GM12801 (cell line): ENCODE data around the gene IFI6.

Experiments used
- TF ChIP-seq, protein P1 (sequence below): IDR thresholded peaks from one replicate; pipeline ENCODE4 v1.5.1; 2011; ENCODE audit warnings: control low read depth; ENCODE audit not compliant: insufficient read length; ENCODE audit errors: extremely low read depth

IFI6 gene

GRCh38 chr1:27671964-27672749 is at the start of gene IFI6:
IFI6 (minus strand) TSS chr1:27672192; CDS start chr1:27669314, 2,878 bp downstream.
- TF ChIP-seq, protein P1, sequence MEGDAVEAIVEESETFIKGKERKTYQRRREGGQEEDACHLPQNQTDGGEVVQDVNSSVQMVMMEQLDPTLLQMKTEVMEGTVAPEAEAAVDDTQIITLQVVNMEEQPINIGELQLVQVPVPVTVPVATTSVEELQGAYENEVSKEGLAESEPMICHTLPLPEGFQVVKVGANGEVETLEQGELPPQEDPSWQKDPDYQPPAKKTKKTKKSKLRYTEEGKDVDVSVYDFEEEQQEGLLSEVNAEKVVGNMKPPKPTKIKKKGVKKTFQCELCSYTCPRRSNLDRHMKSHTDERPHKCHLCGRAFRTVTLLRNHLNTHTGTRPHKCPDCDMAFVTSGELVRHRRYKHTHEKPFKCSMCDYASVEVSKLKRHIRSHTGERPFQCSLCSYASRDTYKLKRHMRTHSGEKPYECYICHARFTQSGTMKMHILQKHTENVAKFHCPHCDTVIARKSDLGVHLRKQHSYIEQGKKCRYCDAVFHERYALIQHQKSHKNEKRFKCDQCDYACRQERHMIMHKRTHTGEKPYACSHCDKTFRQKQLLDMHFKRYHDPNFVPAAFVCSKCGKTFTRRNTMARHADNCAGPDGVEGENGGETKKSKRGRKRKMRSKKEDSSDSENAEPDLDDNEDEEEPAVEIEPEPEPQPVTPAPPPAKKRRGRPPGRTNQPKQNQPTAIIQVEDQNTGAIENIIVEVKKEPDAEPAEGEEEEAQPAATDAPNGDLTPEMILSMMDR: no peak

DNA sequence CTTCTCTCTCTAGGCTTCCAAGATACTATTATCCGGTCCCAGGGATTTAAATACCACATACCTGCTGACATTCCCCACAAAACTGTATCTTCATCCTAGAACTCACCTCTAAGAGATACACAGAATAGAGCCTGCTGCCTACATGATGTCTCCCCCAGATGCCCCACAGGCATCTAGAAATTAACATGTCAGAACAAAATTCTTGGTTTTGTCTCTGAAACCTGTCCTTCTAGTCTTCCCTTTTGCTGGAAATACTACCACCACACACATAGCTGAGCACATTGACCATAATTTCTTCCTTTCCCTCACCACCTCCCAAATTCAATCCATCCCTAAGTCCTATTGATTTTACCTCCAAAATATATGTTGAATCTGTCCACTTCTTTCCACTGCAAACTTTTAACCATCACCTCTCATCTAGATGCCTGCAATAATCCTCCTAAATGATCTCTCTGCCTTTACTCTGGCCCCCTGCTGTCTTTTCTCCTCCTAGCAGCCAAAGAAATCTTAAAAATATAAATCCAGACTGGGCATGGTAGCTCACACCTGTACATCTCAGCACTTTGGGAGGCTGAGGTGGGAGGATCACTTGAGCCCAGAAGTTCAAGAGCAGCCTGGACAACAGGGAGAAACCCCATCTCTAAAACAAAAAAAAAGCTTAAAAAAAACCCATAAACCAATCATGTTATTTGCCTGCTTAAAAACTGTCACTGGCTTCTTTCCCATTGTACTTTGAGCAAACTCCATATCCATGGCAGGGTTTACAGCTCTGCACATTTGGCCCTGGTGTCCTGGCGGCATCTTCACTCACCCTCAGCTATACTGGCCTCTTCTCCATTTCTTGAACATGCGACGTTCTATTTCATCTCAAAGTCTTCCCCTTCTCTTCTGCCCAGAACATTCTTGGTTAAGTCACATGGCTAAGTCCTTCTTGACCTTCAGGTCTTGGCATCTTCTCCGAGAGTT is 47.6 kb upstream of the IFI6 start:
- TF ChIP-seq, protein P1: no peak

DNA sequence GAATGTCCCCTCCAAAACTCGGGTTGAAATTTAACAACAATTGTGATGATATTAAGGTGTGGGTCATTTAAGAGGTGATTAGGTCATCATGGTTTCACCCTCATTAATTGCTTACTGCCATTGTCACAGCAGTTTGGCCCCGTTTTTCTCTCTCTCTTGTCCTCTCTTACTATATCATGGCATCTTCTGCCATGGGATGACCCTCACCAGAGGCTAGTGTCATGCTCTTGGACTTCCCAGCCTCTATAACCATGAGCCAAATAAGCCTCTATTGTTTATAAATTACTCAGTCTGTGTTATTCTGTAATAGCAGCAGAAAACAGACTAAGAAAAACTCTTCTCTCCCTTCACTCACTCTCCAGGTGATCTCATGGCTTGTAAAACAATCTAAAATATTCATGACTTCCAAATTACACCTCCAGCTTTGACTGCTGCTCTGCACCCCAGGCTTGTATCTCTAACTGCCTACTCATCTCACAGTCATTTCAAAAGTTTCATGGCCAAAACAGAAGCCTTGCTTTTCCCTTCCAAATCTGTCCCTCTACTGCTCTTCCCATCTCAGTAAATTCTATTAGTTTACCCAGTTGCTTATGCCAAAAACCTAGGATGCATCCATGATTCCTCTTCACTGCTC is 44.4 kb upstream of the IFI6 start:
- TF ChIP-seq, protein P1: no peak

DNA sequence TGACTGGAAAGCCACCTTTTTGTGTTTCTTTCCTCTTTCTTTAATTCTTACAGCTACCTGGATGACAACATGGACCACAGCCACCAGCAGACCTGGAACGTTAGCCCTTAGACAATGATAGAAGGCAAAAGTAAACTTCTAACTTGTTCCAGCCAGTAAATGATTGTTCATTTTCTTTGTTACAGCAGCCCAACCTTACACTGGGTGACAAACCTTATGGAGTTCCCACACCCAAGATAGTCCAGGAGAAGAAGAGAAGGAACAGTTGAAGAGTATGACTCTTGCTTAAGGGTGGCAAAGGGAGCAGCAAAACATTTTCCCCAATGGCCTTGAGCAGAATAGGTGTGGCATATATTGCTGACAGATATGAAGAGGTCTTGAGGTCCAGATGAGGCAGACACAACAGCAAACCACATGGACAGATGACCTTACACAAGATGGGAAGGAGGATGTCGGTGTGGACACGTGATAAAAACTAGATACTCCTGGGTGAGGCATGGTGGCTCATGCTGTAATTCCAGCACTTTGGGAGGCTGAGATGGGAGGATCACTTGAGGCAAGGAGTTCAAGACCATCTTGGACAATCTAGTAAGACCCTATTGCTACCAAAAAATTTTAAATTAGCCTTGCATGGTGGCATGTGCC is 42.0 kb upstream of the IFI6 start:
- TF ChIP-seq, protein P1: no peak

GRCh38 chr1:27713139-27713725 is 41.2 kb upstream of the IFI6 start:
- TF ChIP-seq, protein P1: no peak

GRCh38 chr1:27710574-27710973 is 38.6 kb upstream of the IFI6 start:
- TF ChIP-seq, protein P1: no peak

DNA sequence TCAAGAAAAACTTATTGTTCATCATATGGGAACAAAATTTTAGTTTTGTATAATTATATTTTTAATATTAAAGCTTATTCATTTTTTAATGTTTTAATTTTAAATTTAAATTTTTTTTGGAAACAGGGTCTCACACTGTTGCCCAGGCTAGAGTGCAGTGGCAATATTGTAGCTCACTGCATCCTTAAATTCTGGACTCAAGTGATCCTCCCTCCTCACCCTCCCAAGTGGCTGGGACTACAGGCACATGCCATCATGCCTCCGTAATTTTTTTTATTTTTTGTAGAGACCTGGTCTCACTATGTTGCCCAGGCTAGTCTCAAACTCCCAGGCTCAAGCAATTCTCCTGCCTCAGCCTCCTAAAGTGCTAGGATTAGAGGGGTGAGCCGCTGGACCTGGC is 33.6 kb upstream of the IFI6 start:
- TF ChIP-seq, protein P1: no peak
